DMS53 treated with DMSO at 0.1 percent for 48 hours (cell line): ENCODE measurements around the gene MADCAM1.
A peak's percentile ranks its signal among the peaks of the same experiment; 100 is the strongest.
"Not testable (repeated sequence)": the region's sequence is repeated elsewhere in the genome, so short reads cannot be mapped to it uniquely, and the experiment has no call there.

ENCODE experiments used
- DNase-seq: peaks from one replicate; lab custom pipeline; 2025; ENCODE audit not compliant: unreplicated experiment; lab: John Stamatoyannopoulos, UW

MADCAM1 gene

DNA sequence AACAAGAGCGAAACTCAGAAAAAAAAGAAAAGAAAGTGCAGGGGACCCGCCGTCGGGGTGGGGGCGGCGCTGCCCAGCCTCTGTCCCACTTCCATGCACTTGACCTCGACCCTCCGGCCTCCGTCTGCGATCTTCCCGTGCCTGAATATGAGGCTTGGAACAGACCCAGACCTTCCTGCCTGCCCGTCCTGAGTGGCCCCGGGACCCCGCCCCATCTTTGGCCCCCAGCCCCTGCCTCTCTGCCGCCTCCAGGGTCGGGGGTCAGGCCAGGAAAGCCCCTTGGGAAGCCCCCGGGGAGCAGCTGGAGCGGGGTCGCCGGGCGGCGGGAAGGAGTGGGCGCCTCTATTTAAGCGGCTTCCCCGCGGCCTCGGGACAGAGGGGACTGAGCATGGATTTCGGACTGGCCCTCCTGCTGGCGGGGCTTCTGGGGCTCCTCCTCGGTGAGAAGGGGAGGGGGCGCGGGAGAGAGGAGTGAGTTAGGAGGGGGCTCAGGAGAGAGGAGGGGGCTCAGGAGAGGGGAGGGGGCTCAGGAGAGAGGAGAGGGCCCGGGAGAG is at the start of gene MADCAM1:
Gene MADCAM1 (plus strand): TSS at position 375 of the 554 bp plus-strand sequence. CDS start 14 bp downstream, at position 389.
- no peak for DNase-seq

DNA sequence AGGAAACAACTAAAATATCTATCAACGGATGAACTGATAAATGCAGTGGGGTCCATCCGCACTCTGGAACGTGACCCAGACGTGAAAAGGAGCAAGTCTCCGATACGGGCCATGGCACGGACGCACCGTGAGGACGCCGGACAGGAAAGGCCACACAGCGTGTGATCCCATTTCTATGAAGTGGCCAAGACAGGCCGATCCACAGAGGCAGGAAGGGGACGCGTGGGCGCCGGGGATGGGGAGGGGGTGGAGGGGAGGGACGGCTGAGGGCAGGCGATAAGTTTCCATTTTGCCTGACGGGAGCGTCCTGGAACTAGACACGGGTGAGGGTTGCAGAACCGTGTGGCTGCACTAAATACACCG is 49.2 kb upstream of the MADCAM1 start:
- DNase-seq, result no peak

DNA sequence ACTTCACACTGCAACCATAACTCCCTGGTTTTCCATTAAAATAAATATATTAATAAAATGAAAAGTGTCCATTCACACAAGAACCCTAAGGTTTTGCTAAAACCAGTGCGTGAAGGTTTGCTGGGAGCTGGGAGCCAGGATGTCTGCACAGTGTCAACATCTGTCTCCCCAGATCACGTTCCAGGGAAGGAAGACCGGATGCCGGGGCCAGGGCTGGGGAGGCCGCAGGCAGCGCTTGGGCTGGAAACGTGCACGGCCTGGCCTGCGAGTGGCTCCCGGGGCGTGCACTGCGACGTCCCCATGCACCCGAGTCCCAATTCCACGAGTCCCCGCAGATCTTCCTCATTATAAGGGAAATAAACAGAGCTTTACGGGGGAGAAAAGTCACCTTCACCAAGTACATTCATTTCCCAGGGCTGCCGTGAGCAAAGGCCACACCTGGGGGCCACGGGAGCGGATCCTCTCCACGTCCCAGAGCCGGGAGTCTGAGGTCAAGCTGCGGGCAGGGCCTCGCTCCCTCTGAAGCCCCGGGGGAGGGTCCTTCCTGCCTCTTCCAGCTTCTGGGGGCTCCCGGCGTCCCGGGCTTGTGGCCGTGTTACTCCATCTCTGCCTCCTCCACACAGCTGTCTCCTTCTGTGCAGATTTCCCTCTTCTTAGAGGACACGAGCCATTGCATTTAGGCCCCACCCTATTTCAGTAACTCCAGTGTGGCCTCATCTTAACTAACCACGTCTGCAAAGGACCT is 48.3 kb upstream of the MADCAM1 start:
- DNase-seq, result no peak

DNA sequence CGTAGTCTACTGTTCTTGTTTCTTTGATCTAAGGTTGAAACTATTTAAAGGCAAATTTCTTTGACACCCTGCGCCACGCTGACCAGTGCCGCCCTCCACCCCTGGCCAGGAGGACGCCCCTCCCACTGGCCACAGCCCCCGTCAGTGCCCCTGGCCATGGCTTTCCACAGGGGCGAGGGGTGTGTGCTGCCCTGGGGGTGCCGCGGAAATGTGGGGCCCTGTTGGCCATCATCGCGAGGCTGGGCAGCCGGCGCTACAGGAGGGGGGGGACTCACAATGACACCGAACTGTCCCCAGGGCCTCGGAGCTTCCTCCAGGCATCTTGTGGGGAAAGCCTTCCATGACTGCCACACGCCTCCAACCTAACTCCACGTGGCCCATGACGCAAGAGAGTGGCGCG is 46.4 kb upstream of the MADCAM1 start:
- DNase-seq, result no peak

DNA sequence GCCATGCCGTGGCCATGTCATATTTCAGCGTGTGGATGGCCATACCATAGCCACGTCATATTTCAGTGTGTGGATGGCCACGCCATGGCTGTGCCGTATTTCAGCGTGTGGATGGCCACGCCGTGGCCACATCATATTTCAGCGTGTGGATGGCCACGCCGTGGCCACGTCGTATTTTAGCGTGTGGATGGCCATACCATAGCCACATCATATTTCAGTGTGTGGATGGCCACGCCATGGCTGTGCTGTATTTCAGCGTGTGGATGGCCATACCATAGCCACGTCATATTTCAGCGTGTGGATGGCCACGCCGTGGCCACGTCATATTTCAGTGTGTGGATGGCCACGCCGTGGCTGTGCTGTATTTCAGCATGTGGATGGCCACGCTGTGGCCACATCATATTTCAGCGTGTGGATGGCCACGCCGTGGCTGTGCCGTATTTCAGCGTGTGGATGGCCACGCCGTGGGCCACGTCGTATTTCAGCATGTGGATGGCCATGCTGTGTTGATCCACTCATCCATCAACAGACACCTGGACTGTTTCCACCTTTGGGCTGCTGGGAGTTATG is 45.3 kb upstream of the MADCAM1 start:
- DNase-seq, result not testable (repeated sequence)

DNA sequence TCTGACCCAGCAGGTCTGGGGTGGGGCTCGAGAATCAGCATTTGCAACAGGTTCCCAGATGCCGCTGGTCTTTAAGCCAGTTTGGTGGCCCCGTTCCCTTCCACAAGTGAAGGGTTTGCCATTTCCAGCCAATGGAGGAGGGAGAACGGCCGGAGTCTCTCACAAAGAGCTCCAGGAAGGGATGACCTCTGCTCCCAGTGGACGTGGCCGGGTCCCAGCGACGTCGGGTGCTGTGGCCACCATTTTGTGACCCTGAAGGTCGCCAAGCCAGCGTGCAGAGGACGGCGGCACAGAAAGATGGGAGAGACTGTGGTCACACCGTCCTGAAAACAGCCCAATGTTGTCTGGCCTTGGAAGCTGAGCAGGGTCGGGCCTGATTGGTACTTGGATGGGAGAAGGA is 43.5 kb upstream of the MADCAM1 start:
- no peak for DNase-seq

DNA sequence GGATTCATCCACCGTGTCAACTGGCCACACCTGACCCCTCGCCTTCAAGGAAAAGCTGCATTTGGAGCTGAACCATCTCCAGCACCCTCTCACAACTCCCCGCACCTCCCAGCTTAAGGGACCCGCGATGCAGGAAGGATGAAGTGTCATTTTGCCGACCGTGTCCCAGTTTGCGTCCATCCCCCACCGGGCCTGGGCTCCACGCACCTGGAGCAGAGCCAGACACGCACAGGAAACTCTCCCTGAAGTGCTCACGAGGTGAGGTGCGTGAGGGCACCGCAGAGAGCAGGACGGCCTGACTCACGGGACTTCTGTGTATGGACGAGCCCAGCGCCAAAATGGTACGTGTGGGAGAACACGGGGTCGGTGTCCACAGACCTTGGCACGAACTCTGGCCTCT is 42.7 kb upstream of the MADCAM1 start:
- DNase-seq, result no peak

DNA sequence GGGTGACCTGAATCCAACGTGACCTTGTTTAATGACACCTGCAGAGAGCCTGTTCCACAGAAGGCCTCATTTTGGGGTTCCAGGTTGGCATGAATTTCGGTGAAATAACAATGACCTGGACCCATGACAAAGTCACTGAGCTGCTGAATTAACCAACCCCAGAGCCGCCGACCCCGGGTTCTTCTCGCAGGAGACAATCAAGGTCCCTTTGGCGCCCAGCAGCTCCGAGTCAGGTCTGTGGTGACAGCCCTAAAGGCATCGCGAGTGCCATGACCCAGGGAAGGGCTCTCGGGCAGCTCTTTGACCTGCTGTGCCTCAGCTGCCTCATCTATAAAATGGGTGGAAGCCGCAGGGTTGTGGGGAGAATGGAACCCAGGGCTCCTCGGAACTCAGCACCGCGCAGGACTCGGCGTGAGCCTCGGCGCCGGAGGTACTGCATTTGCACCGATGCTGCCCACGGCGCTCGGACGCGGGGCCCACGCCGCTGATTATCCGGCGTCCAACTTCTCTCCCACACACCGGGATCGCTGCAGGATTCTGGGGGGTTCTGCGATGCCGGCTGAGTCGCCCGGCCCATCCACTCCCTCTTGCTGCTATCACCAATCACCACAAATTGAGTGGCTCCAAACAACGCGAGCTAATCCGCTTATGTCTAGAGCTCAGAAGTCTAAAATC is 41.1 kb upstream of the MADCAM1 start:
- DNase-seq, result no peak

DNA sequence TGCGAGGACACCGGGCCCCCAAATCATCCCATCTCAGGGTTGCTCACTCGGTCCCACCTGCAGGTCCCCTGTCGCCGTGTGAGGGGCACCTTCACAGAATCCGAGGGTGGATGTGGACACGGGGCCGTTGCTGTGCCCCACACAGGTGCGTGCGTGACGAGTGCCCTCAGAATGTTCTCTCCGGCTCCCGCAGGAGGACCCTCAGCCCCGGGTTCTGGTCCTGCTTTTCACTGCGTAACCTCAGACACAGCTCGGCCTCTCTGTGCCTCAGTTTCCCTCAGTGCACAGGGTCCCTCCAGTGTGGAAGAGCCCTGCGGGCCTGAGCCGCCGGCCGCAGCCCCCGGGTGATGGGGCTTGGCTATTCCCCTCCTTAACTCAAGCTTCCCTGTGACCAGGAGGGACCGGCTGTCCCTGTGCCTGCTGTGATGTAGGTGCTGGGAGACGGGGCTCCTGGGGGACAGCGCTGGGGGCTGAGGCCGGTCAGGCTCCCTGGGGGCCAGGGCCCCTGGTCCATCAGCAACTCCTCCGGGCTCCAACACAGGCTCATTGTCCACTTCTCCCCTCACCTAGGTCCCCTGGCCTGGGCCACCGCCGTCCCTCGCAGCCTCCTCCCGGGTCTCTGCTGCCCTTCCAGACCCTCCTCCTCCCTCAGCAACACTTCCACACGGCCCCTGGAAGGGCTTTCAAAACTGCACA is 40.3 kb upstream of the MADCAM1 start:
- DNase-seq, result no peak

DNA sequence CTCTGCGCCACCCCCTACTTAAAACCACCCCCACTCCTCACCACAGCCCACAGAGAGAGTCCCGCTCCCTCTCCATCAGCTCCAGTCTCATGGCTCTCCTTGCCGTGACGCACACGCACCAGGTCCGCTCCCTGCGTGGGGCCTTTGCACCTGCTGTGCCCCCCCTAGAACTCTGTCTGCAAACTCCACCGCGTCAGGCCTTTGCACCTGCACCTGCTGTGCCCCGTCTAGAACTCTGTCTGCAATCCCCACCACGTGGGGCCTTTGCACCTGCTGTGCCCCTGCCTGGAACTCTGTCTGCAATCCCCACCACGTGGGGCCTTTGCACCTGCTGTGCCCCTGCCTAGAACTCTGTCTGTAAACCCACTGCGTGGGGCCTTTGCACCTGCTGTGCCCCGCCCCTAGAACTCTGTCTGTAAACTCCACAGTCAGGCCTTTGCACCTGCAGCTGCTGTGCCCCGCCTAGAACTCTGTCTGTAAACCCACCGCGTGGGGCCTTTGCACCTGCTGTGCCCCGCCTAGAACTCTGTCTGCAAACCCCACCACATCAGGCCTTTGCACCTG is 39.7 kb upstream of the MADCAM1 start:
- no peak for DNase-seq

DNA sequence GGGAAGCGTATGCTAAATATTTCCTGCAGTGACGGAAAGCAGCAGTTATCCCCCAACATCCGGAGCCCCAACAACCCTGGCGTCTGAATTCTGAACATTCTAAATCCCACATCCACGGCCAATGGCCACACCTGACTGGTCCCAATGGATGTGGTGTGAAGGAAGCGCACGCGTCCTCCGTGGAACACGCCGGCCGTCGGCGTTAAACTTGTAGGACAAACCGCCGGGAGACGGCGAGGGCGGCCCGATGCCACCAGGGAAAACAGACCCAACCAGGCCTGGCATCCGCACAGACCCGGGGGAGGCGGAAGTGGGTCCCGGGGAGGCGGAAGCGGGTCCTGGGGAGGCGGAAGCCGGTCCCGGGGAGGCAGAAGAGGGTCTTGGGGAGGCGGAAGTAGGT is 38.6 kb upstream of the MADCAM1 start:
- no peak for DNase-seq

DNA sequence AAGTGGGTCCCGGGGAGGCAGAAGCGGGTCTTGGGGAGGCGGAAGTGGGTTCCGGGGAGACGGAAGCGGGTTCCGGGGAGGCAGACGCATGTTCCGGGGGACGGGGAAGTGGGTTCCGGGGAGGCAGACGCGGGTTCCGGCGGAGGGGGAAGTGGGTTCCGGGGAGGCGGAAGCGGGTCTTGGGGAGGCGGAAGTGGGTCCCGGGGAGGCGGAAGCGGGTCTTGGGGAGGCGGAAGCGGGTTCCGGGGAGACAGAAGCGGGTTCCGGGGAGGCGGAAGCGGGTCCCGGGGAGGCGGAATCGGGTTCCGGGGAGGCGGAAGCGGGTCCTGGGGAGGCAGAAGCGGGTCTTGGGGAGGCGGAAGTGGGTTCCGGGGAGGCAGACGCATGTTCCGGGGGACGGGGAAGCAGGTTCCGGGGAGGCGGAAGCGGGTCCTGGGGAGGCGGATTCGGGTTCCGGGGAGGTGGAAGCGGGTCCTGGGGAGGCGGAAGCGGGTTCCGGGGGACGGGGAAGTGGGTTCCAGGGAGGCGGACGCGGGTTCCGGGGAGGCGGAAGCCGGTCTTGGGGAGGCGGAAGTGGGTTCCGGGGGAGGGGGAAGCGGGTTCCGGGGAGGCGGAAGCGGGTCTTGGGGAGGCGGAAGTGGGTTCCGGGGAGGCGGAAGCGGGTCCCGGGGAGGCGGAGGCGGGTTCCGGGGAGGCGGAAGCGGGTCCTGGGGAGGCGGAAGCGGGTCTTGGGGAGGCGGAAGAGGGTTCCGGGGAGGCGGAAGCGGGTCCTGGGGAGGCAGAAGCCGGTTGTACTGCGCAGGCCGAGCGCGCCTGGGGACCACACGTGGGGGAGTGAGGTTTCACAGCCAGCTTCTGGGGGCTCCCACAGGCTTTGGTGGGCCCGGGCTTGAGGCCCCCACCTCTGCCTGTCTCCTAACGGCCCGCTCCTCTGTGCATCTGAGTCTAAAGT is 37.9 kb upstream of the MADCAM1 start:
- no peak for DNase-seq

DNA sequence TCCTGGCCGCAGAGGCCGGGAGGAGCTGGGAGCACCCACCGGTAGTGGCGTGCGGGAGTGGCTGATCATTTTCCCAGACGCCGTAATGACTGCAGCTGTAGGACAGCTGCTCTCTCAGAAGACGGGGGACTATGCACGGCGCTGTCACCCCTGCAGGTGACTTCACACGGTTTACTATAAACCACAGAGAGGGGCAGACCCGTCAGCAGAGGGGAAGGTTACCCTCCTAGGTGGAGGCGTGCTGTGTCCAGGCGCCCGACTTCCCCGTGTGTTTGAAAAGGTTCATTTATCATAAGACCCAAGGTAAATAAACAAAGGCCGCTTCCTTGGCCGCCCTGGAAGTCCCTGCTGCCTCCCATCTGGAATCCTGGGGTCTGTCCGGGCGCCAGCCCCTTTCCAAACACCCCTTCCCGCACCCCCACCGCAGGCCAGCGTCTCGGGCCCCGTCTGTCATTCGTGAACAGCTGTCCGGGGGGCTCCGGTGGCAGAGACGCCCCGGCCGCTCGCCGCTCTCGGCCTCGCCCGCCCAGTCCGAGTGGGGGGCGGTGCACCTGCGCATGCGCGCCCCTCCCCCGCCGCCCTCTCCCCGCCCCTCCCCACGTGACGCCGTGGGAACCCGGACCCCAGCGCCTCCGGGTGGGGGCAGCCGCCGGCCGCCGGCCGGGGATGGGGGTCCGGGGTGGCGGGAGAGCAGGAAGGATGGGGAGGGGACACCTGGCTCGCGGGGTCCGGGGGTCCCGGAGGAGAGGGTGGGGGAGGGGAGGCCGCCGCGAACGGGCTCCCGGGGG is 36.4 kb upstream of the MADCAM1 start:
- peak; percentile 29 for DNase-seq

DNA sequence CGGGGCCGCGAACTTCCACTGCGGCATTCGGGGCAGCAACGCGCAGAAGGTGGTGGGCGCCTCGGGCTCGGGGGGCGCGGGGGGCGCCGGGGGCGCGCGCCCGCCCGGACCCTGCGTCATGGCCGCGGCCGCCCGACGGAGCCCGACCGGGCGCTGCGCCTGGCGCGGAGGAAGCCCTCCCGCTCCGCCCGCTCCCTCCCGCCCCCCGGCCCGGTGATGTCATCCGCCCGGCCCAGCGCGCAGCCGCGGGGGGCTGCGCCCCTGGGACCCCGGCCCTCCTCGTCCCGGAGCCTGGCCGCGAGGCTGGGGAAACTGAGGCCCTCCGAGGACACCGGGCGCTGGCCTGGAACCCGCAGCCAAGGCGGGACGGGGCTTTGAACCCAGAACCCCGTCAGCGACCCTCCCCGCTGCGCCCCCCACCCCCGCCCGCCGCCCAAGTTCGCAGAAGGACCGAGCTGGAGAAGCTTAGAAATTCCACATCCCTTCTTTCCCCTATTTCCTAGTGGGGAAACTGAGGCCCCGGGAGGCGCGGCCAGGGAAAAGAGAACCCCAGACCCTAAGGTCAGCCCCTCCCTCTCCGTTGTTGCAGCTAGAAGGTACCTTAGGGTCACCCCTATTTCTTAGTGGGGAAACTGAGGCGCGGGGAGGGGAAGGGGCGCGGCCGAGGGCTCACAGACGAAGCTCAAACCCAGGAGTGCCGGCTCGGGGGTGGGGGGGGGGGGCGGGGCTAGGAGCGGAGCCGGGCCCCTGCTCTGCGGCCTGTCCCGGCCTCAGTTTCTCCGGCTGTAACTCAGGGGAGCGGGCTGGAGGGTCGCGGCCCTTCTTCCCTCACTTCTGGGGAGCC is 35.2 kb upstream of the MADCAM1 start, which contains the start of gene SHC2:
Gene SHC2 (minus strand): TSS at position 157 of the 844 bp plus-strand sequence. CDS start 37 bp downstream, at position 120.
- DNase-seq, result no peak

DNA sequence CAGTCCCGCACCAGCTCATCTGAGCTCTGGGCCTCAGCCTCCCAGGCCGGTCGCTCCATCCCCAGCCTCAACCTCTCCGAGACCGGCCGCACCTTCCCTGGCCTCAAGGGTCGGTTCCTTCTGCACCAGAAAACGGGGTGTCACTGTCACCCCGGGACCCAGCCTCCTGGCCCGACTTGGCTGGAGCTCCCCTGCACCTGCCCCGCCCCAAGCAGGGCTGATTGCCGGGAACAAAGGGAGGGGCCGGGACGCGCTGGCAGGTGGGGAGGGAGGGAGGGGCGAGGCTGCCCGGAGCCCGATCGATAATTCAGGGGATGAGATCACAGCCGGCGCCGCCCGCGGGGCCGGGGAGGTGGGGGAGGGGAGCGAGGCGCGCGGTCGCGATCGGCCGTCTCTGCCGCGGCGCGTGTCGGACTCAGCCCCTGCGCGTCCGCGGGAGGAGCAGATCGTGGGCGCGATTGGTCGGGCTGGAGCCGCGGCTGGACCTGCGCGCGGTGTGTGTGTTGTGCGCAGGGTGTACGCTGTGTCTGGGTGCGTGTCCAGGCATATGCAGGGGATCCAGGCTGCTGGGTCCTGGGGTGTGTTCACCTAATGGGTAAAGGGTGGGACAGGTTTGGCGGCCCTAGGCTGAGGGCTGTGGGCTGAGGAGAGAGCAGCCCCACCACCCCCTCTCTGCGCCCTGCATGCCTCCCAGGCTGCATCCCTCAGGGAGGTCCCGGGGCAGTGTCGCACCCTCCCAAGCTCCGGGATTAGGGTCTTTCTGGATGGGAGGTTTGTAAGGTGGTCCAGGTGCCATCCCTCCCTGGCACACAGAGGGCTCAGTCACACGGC is 34.4 kb upstream of the MADCAM1 start:
- no peak for DNase-seq

DNA sequence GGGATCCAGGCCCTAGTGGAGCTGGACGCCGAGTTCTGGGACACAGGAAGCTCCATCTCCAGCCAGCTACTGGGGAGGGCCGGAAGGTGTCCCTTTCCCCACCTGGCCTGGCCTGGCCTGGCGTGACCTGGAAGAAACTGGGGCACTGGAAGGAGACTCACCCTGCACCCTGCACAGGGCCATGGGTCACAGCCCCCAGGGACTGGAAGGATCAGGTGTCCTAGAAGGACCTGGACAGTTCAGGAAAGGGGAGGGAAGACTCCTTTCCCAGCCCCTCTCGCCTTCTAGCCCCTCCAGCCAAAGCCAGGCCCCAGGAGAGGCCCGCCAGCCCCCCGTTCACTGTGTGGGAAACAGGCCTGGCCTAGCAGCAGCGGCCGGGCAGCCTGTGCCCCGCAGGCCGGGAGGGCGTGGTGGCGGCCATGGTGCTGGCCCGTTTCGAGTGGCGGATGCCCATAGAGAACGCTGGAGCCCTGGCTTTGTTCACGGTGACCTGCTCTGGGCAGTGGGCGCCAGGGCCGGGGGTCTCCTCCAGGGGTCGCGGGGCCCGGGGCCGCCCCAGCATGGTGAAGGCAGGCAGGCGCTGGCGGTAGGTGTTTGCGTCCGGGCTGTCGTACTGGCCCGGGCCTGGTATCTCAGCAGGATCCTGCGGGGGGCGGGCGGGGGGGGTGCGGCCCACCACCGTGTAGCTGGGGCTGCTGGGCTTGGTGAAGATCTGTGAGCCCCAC is 32.6 kb upstream of the MADCAM1 start:
- no peak for DNase-seq

DNA sequence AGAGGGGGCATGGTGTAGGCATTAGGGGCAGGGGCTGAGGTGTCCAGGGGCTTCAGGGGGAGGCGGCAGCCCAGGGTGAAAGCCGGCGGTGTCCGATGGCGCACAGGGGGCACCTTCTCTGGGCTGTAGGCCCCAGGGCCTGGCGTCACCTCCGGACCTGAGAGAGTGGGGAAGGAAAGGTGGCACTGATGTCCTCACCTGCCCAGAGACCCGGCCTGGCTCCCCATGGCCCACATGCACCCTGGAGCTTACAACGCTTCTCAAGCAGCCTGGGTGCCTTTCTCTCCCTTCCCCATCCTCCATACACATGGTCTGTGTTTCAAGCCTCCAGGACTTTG is 32.1 kb upstream of the MADCAM1 start:
- no peak for DNase-seq
